Activated CD4-positive, alpha-beta T cell treated with anti-CD3 and anti-CD28 coated beads, Interleukin-2, amount 10 ng/mL, durations not matched to agents 7 days and 5 days (primary cell): ENCODE results near the gene CNTNAP1. TPM values are rescaled to one million over a fixed set of nuclear protein-coding genes. Genes with fewer than 3 reads are reported as not detected.

Source experiments
- CTCF ChIA-PET: fragments of 350-600 bp; sonication (Branson Sonifier 250); formaldehyde crosslinking; loops from one replicate; lab custom pipeline; 2021; ENCODE audit warnings: antibody characterized with exemption; lab: Charles Lee
- POLR2A ChIA-PET: fragments of 350-600 bp; sonication (Branson Sonifier 250); formaldehyde crosslinking; loops from one replicate; lab custom pipeline; 2021; ENCODE audit warnings: antibody characterized with exemption; lab: Charles Lee
- DNase-seq: peaks from one replicate; pipeline ENCODE4 v3.0.0-alpha.2; 2020
- H3K27ac Mint-ChIP-seq: one replicate; pipeline ENCODE4 v1.8.0; 2021; ENCODE audit warnings: mild to moderate bottlenecking, moderate library complexity, mixed read lengths
- H3K27me3 Mint-ChIP-seq: one replicate; pipeline ENCODE4 v1.8.0; 2021; ENCODE audit warnings: mixed read lengths
- H3K36me3 Mint-ChIP-seq: one replicate; pipeline ENCODE4 v1.8.0; 2021; ENCODE audit warnings: low read depth, mixed read lengths
- H3K4me1 Mint-ChIP-seq: one replicate; pipeline ENCODE4 v1.8.0; 2021; ENCODE audit warnings: mixed read lengths
- H3K4me3 Mint-ChIP-seq: one replicate; pipeline ENCODE4 v1.8.0; 2021; ENCODE audit warnings: mild to moderate bottlenecking, moderate library complexity, mixed read lengths
- H3K9me3 Mint-ChIP-seq: one replicate; pipeline ENCODE4 v1.8.0; 2021; ENCODE audit warnings: mixed read lengths
- total RNA-seq, 2 experiments: library from RNA; stranded (reverse); gene quantifications; one replicate each; pipeline ENCODE4 v1.2.3, GENCODE V29; 2021

CNTNAP1 gene
- total RNA-seq, 2 experiments from 2014 or later: 0.81 to 1.0 TPM

DNA sequence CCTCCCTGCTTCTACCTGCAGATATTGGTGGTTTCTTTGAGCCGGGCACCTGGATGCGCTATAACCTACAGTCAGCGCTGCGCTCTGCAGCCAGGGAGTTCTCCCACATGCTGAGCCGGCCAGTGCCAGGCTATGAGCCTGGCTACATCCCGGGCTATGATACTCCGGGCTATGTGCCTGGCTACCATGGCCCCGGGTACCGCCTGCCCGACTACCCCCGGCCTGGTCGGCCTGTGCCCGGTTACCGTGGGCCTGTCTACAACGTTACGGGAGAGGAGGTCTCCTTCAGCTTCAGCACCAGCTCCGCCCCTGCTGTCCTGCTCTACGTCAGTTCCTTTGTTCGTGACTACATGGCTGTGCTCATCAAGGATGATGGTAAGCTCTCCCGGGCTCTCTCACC is 13.2 kb downstream of the CNTNAP1 start:
- ChIA-PET POLR2A (no interaction called here), CTCF (interaction anchor here (1.0 to 1.8 kb wide), 2 partner anchors 11 to 15 kb away, joined by 4 to 6 read pairs; no protein-coding TSS in a partner anchor)
- H3K27me3 Mint-ChIP-seq: peaks cover 2% of the 10 kb centered on the region

DNA sequence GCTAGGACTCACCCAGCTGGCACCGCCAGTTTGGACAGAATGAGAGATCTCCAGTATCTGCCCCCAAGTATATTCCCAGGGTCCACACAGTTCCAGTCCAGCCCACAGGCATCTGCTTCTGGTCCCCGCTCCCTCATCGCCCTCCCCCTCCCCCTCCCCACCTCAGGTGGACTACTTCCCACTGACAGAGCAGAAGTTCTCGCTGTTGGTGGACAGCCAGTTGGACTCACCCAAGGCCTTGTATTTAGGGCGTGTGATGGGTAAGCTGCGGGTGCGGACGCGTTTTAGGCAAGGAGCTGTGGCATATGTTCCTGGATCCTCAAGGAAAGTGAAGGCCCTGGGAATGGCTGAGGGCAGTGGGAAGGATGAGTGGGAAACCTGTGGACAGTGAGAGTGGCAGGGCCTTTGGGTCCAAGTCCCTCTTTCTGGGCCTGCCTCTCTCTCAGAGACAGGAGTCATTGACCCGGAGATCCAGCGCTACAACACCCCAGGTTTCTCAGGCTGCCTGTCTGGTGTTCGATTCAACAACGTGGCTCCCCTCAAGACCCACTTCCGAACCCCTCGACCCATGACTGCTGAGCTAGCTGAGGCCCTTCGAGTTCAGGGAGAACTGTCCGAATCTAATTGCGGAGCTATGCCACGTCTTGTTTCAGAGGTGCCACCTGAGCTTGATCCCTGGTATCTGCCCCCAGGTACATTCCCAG is 14.9 kb downstream of the CNTNAP1 start:
- ChIA-PET POLR2A (no interaction called here), CTCF (interaction anchor here (0.7 to 1.8 kb wide), 5 partner anchors 14 to 119 kb away, joined by 3 to 6 read pairs (median 5); partner anchors contain the start of gene CCR10)
- peaks cover 9% of the 10 kb centered on the region for H3K36me3 Mint-ChIP-seq
- H3K27ac Mint-ChIP-seq: no peak overlapping the region
- H3K4me1 Mint-ChIP-seq: no peaks in the 10 kb centered on the region
- H3K27me3 Mint-ChIP-seq: peaks cover 2% of the 10 kb centered on the region
- DNase-seq: no peak
- no peak overlapping the region for H3K4me3 Mint-ChIP-seq
- H3K9me3 Mint-ChIP-seq: no peaks in the 10 kb centered on the region

More for the DNA sequence above, 13.2 kb downstream of the CNTNAP1 start:
- no peaks in the 10 kb centered on the region for H3K9me3 Mint-ChIP-seq
- DNase-seq: no peak
- H3K36me3 Mint-ChIP-seq: peaks cover 2% of the 10 kb centered on the region
- no peak overlapping the region for H3K27ac Mint-ChIP-seq
- no peak overlapping the region for H3K4me3 Mint-ChIP-seq
- no peaks in the 10 kb centered on the region for H3K4me1 Mint-ChIP-seq

DNA sequence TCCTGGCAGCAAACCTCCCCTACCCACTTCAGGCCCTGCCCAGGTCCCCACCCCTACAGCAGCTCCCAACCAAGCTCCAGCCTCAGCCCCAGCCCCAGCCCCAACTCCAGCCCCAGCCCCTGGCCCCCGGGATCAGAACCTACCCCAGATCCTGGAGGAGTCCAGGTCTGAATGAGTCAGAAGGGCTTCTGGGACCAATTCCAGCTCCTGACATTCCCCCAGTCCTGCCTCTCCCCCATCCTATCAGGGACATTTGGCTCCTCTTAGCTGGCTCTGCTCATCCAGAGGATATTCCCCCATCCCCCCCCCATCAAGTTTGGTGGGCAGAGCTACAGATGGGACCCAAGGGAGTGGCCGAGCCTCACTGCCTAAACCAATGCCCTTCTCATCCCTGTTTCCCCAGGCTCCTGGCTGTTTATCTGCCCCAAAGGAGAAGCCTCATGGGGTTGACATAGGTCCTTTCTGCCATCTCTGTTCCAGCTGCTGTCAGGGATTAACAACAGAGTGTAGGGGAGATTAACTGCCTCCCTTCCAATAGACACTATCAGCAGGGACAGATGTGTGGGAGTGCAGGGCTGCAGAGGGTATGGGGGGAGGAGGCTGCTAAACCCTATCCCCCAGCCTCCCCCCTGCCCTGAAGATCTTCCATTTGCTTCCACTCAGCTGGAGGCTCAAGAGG is 16.5 kb downstream of the CNTNAP1 start:
- Mint-ChIP-seq H3K36me3 (peaks cover 23% of the 10 kb centered on the region), H3K27ac (no peak overlapping the region), H3K4me1 (no peaks in the 10 kb centered on the region), H3K4me3 (no peak overlapping the region), H3K9me3 (no peaks in the 10 kb centered on the region), H3K27me3 (peaks cover 2% of the 10 kb centered on the region)
- DNase-seq: no peak
- ChIA-PET POLR2A (no interaction called here), CTCF (interaction anchor here (0.5 to 1.8 kb wide), 4 partner anchors 10 to 35 kb away, joined by 3 to 5 read pairs (median 3); partner anchors contain the start of gene CCR10)

DNA sequence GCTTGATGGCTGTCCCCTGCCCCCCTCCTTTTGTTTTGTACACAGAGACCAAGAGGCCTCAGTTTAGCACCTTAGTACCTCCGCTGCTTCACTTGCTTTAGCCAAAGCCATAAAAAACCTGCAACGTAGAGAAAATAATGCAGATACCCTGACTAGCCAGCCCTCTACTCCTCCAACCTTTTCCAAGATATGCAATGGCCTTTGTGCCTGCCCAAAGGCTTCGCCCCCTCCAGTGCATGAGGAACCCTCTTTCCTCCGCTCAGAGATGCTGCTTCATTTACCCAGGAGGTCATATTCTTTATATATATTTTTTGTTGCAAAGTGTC is 17.0 kb downstream of the CNTNAP1 start:
- Mint-ChIP-seq H3K27me3 (peaks cover 2% of the 10 kb centered on the region), H3K36me3 (peaks cover 28% of the 10 kb centered on the region), H3K9me3 (no peaks in the 10 kb centered on the region), H3K27ac (no peak overlapping the region), H3K4me1 (no peaks in the 10 kb centered on the region), H3K4me3 (no peak overlapping the region)
- ChIA-PET POLR2A (no interaction called here), CTCF (no interaction called here)
- no peak for DNase-seq

DNA sequence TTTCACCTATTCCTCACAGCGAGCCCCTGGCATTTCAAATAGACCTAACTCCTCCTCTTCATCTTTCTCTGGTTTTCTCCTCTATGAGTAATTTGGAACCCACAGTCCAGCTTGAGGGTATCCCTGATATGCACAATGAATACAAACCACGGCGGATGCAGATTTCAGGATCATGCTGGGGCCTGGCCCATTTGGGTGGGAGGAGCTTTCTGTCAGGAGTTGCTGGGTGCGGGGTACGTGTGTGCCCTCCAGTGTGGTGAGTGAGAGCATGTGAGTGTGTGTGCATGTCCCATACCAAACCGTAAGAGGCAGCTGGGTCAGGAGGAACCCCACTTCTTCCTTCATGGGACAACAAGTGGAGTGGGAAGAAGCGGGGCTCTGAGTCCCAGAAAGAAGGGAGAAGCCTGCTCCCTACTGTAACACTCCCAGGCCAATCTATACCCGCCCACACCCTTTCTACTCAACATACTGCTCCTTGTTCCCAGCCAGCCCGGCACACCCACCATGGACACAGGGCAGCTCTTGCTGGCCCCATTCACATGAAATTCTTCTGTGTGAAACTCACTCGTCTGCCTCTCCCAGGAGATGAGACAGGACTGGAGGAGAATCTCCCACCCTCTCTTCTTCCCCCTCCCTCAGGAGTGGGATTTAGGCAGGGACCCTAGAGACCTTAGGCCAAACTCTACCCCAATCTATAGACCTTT is 18.4 kb downstream of the CNTNAP1 start:
- CTCF ChIA-PET: no interaction called here
- H3K4me3 Mint-ChIP-seq: no peak overlapping the region

DNA sequence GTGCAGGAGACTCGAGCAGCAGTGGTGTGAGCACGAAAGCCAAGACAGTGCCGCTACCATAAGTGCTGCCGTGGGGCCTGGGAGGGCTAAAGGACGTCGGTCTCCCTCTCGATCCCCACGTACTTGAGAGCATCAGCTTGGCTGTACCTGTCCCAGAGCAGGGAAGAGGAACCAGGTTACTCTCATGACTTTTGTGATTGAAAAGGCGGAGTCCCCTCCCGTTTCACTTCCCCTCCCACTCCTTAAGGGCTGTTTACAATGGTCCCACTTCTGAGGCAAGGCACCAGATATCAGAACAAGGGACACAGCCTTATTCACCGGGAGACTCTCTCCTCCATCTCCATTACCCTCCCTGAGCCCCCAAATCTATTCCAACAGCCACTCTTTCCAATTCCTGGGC is 20.1 kb downstream of the CNTNAP1 start:
- Mint-ChIP-seq H3K27me3 (peaks cover 2% of the 10 kb centered on the region), H3K27ac (no peak overlapping the region), H3K4me1 (peaks cover 28% of the 10 kb centered on the region), H3K4me3 (no peak overlapping the region), H3K9me3 (no peaks in the 10 kb centered on the region), H3K36me3 (peaks cover 49% of the 10 kb centered on the region)
- ChIA-PET POLR2A (no interaction called here), CTCF (interaction anchor here (1.0 to 1.9 kb wide), 3 partner anchors 12 to 124 kb away, joined by 3 to 5 read pairs (median 4); partner anchors contain the start of gene PSMC3IP)
- no peak for DNase-seq

More for the DNA sequence above, 18.4 kb downstream of the CNTNAP1 start:
- DNase-seq: no peak
- Mint-ChIP-seq H3K4me1 (peaks cover 14% of the 10 kb centered on the region), H3K27ac (no peak overlapping the region), H3K36me3 (peaks cover 40% of the 10 kb centered on the region), H3K27me3 (peaks cover 2% of the 10 kb centered on the region), H3K9me3 (no peaks in the 10 kb centered on the region)
- POLR2A ChIA-PET: no interaction called here

DNA sequence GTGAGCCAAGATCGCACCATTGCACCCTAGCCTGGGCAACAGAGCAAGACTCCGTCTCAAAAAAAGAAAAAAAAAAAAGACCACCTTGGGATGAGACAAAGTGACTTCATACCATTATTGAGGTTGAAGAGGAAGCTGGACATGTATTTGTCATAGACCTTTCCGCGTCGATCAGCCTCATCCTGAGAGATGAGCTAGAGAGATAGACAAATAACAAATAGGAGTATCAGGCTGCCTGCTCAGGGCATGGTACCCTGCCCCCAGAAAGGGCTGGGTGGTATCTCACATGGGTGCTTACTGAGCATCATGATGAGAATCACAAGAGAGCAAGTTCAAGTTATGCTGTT is 22.1 kb downstream of the CNTNAP1 start:
- Mint-ChIP-seq H3K27ac (no peak overlapping the region), H3K27me3 (peaks cover under 1% of the 10 kb centered on the region), H3K36me3 (peaks cover 69% of the 10 kb centered on the region), H3K4me1 (peaks cover 35% of the 10 kb centered on the region), H3K9me3 (no peaks in the 10 kb centered on the region), H3K4me3 (no peak overlapping the region)
- DNase-seq: no peak
- ChIA-PET POLR2A (no interaction called here), CTCF (interaction anchor here (0.6 to 1.0 kb wide), 3 partner anchors 46 to 59 kb away, joined by 3 to 5 read pairs (median 4); no protein-coding TSS in a partner anchor)

DNA sequence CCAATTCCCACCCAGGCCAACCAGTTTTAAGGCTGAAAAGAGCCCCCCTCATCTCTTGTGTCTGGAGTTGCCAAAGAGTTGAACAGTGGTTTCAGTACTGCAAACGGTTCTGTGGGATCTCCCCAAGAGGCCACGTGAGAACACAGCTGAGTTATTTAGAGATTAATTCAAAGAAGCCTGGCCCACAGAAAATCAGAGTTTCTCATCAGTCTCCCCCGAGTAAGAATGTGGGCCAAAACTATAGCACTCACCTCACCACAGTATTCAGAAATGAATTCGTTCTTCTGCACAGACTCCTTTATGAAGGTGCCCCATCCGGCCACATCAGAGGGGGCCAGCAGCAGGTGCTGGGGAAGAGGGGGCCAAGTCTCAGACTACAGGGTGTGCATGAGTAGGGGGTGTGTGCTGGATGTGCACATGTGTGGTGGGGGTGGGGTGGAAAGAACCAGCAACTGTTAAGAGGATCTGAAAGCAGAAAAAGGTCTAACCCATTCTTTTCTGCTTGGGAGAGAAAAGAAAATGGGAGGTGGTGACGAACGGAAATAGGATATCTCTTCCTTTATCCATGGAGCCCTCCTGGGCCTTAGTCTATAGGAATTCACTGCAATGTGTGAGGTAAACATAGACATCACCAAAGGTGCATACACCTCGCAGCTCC is 22.6 kb downstream of the CNTNAP1 start:
- Mint-ChIP-seq H3K36me3 (peaks cover 73% of the 10 kb centered on the region), H3K27ac (peak overlapping the region; percentile 52), H3K4me1 (peaks cover 35% of the 10 kb centered on the region), H3K9me3 (no peaks in the 10 kb centered on the region), H3K27me3 (no peaks in the 10 kb centered on the region), H3K4me3 (no peak overlapping the region)
- DNase-seq: no peak
- CTCF ChIA-PET: interaction anchor here (0.6 to 1.0 kb wide), 3 partner anchors 45 to 59 kb away, joined by 3 to 5 read pairs (median 4); no protein-coding TSS in a partner anchor
- POLR2A ChIA-PET: no interaction called here

DNA sequence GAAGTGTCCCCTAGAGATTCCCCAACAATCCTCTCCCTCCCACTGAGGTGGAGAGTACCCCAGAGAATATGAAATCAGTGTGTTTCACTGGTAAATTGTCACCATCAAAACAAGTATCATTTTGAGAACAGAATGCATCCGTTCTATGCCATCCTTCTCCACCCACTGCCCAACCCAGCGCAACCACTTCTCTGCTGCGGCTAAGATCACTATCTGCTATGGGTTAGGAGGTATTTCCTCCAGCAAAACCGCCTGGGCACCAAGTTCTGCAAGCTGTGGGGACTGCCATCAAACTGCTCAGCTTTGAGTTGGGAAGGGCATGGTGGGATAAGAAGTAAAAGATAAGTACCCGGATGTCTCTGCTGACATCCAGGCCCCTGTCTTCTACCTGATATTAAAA is 24.4 kb downstream of the CNTNAP1 start:
- ChIA-PET POLR2A (no interaction called here), CTCF (no interaction called here)
- Mint-ChIP-seq H3K27me3 (no peaks in the 10 kb centered on the region), H3K4me1 (peaks cover 35% of the 10 kb centered on the region), H3K36me3 (peaks cover 88% of the 10 kb centered on the region), H3K27ac (no peak overlapping the region), H3K4me3 (no peak overlapping the region), H3K9me3 (no peaks in the 10 kb centered on the region)
- peak; percentile 64 for DNase-seq

DNA sequence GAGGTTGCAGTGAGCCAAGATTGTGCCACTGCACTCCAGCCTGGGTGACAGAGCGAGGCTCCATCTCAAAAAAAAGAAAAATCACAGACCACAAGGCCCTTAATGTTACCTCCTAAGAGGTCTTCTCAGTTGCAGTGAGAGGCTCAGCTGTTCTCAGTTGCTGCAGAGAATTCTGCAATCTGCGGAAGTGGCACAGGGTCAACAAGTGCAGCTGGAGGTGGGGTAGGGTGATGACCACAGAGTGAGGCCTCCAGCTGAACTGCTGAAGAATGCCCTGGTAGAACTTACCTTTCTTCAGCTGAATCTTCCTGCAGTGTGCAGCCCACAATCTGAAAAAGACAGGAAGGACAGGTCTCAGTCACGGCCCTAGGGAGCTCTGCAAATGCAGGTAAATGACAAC is 26.3 kb downstream of the CNTNAP1 start:
- DNase-seq: no peak
- POLR2A ChIA-PET: interaction anchor here (0.5 kb wide), 1 partner anchor 130 kb away, joined by 6 read pairs; no protein-coding TSS in a partner anchor
- Mint-ChIP-seq H3K4me3 (no peak overlapping the region), H3K36me3 (peaks cover 84% of the 10 kb centered on the region), H3K27me3 (no peaks in the 10 kb centered on the region), H3K9me3 (no peaks in the 10 kb centered on the region), H3K4me1 (peaks cover 35% of the 10 kb centered on the region), H3K27ac (no peak overlapping the region)
- CTCF ChIA-PET: interaction anchor here (0.8 to 1.3 kb wide), 3 partner anchors 10 to 289 kb away, joined by 3 read pairs; partner anchors contain the start of gene RPL27

DNA sequence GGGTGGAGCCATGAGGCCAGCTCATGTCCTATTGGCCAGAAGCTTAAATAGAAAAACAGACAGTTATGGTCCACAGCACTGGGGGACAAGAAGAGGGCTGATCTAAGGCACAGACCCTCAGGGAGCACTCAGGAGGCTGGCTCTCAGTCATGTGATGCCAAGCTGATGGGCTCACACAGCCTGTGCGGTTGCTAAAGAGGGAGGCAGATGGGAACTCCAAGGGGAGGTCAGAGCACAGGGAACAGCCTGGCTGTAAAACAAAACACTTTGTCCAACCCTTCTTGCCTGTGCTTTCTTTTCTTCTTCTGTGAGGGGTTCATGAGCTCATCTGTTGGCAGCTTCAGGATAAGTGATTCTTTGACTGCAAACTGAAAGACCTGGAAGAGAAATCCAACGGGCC is 27.2 kb downstream of the CNTNAP1 start:
- no peak for DNase-seq
- Mint-ChIP-seq H3K4me1 (peaks cover 33% of the 10 kb centered on the region), H3K27me3 (no peaks in the 10 kb centered on the region), H3K9me3 (no peaks in the 10 kb centered on the region), H3K27ac (no peak overlapping the region), H3K36me3 (peaks cover 79% of the 10 kb centered on the region), H3K4me3 (no peak overlapping the region)
- POLR2A ChIA-PET: no interaction called here
- CTCF ChIA-PET: interaction anchor here (0.7 to 1.0 kb wide), 2 partner anchors 11 to 30 kb away, joined by 3 read pairs; no protein-coding TSS in a partner anchor

DNA sequence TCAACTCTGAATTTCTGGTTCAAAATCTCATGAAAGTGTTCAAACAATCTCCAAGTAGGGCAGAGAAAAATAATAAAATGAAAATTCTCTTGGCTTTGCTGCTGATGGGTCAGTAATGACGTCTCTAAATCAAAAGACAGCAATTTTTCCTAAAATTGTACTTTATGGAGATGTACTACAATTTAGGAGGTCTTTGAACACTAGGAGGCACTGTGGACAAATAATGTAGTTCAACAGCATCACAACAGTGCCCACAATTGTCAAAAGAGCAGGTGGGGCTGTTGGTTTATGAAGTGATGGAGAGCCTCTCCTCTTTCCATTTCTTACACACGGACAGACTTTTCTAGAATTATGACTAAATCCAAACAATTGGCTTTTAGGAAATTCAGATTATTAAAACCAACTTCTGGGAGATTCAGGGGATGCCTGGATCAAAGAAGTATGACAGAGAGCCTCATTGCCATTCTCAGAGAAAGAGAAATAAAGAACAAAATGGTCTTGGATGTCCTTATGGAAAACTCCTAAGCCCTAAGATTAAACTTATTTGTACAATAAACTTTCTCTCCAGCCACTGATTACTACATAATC is 38.8 kb downstream of the CNTNAP1 start:
- H3K36me3 Mint-ChIP-seq: peaks cover 53% of the 10 kb centered on the region

More for the DNA sequence above, 38.8 kb downstream of the CNTNAP1 start:
- Mint-ChIP-seq H3K4me1 (no peaks in the 10 kb centered on the region), H3K27me3 (no peaks in the 10 kb centered on the region), H3K9me3 (no peaks in the 10 kb centered on the region), H3K4me3 (no peak overlapping the region), H3K27ac (no peak overlapping the region)
- POLR2A ChIA-PET: no interaction called here
- CTCF ChIA-PET: no interaction called here
- peak; percentile 65 for DNase-seq
